ENCODE measurements around the gene SNX3.
"Not testable (repeated sequence)": the region's sequence is repeated elsewhere in the genome, so short reads cannot be mapped to it uniquely, and the experiment has no call there.

The SNX3 gene

DNA sequence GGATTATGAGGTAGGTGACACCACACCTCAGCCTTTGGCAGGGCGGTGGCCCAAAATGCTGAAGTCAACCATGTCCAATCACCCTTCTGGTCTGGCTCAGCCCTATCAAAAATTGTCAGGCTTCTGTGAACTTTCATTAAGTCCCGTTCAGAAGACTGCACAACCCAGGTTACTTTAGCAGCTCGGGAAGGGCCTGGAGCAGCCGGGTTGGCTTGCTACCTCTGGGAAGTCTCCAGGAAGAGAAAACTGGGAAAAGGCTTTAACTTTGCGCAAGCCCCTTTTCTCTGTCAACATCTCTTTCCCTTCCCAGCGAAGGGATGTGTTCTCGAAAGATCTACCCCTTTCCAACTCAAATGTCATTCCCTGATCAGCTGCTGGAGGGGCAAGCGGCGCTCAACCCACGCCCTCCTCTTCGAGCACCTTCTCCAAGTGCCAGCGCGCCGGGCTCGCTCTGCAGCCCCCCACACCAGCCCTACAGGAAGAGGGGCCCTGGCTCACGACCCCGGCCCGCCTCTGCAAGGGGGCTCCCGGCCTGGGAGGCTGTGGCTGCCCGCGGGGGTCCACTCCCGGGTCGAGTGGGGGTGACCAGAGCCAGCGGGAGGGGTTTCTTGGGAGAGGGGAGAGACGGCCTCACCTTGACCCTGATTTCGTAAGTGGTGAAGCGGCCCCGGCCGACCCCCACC, 573 bp downstream of the SNX3 start:
- DNase-seq: no peak

DNA sequence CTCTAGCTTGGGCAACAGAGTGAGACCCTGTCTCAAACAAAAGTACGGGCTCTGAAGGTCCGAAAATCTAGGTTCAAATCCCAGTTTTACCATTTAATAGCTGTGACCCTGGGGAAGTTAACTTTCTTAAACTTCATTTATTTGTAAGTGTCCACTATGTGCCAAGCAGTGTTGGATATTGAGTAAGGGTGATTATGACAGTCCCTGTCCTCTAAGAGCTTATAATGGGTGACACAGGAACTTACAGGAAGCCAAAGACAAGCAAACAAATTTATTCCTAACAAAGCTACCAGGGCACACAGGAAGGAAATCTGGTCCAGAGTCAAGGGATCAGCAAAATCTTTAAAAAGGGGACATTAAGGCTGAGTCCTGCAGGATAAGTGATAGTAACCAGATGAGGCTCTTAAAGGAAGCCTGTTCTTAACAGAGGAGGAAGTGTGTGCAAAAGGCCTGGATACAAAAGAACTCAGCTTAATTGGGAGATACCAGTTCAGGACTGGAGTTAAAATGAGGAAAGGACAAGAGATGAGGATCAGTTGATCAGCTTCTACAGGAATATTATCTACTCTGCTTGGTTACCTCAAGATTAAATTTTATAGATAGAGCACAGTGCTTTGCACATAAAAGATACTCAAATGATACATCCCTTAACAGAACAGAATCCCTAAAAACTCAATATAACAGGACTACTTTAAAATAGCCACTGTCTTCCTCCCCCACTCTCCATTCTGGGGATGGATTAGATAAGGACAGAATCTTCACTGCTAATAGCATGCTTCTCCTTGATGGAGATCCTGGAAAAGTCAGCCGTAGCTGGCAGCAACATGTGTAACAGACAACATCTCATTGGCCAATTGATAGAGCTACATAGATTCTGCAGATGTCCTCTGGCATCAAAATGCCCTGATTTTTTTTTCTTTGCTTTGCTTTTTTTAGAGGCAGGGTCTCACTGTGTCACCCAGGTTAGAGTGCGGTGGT, 6.1 kb downstream of the SNX3 start:
- DNase-seq: no peak

DNA sequence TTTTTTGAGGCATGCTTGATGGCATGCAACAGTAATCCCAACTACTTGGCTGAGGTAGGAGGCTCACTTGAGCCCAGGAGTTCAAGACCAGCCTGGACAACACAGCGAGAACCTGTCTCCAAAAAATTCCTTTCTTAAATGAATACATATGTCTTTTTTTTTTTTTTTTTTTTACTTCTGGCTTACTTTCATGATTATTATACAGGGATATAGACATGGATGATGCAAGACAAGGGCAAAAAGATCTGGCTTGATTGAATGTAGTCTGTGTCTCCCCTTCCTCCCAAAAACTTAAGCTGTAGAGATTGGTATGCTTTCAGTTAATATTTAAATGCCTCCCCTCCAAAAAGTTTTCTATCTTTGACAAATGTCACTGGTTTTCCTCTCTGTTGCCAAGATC, 7.6 kb downstream of the SNX3 start:
- DNase-seq: no peak

DNA sequence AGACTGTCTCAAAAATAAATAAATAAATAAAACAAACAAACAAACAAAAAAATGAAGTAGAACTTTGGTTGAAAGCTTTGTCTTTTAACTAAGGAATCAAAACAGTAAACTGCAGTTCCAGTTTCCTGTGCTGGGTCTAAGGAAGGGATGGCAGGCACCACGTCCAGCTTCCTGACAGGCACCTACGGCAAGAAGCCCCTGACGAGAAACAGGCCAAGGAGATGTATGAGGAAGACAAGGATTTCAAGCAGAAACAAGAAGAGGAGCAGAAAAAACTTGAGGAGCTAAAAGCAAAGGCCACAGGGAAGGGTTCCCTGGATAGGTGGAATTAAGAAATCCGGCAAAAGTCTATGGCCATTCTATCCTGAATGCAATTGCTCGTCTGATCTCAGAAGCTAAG, 8.8 kb downstream of the SNX3 start:
- no peak for DNase-seq

DNA sequence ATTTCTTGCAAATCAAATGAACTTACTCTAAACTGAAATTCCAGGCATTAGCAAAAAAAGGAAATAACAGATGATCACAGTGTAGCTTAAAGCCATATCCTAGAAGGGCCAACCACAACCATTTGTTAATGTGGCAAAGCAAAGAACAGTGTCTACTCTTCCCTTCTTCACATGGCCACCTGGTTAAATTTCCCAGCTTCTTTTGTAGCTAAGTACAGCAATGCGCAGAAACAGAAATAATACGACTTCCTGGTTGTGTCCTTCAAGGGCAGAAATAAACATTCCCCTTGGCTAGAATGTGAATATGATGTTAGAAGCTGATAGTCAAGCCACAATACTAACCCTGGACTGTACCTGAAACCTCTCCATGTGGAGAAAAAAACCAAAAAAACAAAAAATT, 9.6 kb downstream of the SNX3 start:
- DNase-seq: no peak

DNA sequence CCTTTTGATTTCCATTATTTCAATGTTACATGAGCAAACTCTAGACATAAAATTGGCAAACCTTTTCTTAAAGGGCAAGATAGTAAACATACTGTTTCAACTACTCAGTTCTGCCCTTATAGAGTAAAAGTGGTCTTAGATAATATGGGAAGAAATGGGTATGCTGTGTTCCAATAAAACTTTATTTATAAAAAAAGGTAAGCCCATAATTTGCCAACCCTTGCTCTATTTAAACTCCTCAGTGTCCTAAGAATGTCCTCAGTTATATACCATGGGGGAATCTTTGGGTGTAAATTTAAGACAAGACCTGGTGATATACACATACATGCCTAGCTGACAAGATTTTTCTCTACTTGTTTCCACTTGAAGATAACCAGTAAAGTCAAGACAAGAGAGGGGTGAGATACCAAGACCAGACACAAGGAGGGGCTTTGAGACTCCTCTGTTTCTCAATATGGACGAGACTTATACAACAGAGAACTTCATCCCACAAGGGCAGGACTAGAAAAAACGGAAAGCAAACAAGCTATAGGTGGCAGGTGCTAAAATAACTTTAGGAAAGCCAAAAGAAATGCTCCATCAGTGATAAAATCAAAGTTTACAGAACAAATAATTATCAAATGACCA, 10.5 kb downstream of the SNX3 start:
- no peak for DNase-seq

DNA sequence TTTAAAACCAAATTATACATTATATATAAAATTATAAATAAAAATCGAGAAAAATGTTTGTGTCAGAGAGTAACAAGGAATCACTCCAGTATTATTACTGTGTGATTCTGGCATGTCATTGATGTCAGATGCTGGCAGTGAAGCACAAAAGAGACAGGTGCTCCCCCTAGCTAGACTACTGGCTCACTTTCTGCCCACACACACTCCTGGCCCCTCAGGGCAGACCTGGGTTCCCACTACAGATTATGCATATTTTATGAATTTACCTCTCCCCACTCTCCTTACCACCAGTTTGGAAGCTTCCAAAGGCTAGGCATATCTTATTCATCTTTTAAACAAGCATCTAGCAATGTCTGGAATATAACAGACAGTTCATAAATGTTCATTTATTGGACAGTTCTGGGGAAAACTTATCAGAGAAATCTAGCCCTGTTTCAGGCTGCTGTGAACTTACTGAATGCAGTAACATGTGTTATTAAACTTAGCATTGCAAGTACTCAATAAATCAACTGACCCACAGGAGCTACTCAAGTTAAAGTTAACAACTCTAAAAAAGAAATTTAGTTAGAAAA, 12.8 kb downstream of the SNX3 start:
- no peak for DNase-seq

DNA sequence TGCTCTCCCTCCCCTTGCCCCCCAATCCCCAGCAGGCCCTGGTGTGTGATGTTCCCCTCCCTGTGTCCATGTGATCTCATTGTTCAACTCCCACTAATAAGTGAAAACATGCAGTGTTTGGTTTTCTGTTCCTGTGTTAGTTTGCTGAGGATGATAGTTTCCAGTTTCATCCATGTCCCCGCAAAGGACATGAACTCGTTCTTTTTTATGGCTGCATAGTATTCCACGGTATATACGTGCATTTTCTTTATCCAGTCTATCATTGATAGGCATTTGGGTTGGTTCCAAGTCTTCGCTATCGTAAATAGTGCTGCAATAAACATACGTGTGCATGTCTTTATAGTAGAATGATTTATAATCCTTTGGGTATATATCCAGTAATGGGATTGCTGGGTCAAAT, 15.7 kb downstream of the SNX3 start:
- DNase-seq: not testable (repeated sequence)

DNA sequence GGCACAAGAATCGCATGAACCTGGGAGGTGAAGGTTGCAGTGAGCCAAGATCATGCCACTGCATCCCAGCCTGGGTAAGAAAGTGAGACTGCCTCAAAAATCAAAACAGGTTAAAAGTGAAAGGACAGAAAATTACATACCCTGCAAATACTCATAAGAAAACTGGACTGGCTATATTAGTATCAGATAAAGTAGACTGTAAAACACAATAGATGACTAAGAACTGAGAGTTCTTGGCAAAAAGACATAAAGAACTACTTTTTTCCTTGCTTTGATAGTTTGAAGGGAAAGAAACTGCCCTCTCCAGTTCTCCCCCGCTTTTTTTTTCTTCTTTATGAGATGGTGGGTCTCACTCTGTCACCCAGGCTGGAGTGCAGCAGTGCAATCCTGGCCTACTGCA, 17.0 kb downstream of the SNX3 start:
- no peak for DNase-seq

DNA sequence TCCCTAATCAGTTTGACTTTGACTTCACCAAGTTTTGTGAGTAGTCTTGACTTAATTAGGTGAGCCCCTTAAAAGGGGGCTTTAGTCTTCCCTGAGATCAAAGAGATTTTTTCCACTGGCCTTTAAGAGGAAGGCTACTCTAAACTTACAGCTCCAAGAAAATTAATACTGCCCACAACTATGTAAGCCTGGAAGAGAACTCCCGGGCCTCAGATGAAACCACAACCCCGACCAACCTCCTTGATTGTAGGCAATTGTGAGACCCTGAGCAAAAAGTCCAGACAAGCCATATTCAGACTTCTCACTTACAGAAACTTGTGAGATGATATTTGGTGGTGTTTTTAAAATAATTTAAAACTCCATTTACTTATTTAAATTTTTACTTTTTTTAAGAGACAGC, 18.1 kb downstream of the SNX3 start:
- no peak for DNase-seq

DNA sequence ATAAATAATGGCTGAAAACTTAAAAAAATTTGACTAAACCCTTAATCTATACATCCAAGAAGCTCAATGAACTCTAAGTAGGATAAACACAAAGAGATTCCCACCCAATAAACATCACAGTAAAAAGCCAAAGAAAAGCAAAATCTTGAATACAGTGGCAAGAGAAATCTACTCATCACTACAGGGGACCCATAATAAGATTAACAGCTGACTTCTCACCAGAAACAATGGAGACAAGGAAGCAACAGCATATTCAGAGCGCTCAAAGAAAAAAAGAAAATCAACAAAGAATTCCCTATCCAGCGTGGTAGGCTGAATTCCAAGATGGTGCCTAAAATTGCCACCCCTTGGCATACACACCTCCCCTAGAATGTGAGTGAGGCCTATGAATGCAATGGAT, 18.6 kb downstream of the SNX3 start:
- no peak for DNase-seq

DNA sequence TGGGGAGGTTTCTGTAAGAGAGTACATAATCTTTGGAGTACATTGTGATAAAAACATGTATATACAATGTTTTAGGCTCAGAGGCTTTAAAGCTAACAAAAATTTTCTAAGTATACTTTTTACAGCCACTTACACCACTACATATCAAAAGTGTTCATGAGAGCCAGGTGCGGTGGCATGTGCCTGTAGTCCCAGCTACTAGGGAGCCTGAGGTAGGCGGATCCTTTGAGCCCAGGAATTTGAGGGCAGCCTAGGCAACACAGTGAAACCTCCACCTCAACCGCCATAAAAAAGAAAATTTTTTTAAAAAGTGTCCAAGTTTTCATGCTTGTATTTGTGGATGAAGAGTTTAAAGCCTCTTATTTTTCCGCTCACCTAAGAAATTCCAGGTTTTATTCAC, 22.5 kb downstream of the SNX3 start:
- no peak for DNase-seq

DNA sequence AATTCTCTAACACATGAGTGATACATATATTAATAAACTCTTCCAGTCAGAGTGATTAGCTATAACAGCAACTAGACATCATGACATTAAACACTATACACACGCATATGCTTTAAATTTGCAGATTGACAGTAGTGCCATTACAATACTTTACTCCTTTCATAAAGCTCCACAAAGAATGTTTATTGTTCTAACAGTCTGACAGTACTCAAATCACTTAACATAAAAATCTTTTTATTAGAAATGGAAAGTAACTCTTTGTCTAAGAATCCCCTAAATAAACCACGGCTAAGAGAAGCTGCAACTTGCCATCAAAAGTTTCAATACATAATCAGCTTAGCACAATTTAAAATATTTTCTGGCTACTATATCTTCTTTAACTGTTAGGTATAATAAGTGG, 24.0 kb downstream of the SNX3 start:
- no peak for DNase-seq

DNA sequence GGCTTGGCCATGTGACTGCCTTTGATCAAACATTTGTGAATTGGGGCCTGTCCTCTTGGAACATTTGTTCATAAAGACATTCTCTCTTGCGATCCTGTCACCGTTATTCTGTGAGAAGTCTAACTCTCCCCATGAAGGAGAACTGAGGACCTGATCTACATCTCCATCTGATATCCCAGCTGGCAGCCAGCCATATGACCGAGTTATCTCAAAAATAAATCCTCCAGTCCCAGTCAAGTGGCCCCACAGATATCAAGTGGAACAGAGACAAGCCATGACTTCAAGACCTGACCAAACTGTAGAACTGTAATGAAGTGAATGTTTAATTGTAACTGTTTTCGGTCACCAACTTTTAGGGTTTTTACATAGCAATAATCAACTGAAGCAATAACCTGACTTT, 25.7 kb downstream of the SNX3 start:
- no peak for DNase-seq

DNA sequence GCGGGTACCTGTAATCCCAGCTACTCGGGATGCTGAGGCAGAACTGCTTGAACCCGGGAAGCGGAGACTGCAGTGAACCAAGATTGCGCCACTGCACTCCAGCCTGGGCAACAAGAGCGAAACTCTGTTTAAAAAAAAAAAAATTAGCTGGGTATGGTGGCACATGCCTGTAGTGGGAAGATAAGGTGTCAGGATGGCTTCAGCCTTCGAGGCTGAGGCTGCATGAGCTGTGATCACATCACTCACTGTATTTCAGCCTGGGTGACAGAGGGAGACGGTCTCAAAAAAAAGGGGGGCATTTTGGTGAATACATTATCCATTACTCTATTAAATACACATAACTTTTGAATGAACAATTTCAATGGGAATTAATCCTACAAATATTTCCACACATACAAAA, 32.4 kb downstream of the SNX3 start:
- DNase-seq: no peak

DNA sequence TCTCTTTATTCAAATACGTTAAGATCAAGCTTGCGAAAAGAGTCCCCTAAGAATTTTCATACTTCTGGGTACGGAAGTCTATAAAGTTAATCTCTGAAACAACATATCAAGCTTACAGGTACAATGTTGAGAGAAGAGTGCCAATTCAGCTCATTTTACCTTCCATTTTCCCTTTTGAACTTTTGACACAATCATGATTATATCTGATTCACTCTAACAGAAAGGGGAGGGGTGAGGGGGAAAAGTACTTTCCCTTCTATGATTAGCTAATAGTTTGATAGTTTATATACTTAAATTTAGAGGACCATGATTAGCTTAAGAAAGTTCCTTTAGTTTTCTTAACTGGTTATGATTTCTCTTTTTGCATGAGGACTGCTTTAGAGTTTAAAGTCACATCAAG, 33.5 kb downstream of the SNX3 start:
- no peak for DNase-seq

DNA sequence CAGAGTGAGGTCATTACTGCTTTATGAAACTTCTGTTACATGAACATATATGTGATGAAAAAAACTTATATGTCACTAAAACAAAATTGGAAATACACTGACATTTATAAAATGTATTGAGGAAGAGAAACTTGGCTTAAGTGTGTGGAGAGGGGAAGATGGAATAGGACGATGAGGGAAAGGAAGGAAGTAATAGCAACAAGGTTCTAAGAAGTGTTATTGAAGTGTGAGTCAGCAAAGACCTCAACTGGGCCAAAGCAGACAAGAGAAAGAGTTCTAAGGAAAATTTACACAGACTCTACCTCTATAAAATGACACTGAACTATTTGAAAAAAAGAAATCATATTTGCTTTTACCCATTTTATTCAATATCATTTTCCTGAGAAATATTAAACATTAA, 38.3 kb downstream of the SNX3 start:
- no peak for DNase-seq

DNA sequence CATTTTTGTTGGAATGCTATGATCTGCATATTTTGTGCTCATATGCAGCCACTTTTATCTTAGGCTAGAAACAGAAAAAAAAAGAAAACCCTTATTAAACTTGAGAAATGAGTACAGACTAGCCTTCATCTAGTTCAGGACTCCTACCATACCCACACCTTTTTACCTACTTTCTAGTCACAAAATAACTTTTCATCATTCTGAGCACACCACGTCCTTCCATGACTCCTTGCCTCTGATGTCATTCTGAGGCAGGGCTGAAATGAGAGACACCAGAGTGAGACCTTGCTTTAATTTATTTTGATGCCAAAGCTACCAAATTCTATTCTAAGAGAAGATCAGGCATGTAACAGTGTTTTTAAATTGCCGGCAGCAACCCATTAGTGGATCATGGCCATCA, 38.8 kb downstream of the SNX3 start:
- DNase-seq: no peak

DNA sequence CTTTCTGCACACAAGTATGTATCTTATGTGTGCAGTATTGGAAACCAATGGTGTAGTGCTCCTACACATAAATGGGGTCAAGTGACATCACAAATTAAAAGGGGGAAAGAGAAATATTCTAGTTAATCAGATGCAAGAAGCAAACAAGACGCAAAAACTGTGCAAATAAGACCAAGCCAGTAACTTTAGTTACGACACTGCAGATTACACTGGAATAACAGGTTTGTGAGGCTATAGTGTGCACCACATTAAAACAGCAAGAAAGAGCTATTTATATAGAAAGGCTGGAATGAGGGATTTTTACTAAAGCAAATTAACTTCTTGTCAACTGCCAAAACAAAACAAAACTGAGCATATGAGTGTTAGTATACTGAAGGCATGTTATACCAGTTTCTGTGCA, 49.2 kb downstream of the SNX3 start:
- DNase-seq: no peak

DNA sequence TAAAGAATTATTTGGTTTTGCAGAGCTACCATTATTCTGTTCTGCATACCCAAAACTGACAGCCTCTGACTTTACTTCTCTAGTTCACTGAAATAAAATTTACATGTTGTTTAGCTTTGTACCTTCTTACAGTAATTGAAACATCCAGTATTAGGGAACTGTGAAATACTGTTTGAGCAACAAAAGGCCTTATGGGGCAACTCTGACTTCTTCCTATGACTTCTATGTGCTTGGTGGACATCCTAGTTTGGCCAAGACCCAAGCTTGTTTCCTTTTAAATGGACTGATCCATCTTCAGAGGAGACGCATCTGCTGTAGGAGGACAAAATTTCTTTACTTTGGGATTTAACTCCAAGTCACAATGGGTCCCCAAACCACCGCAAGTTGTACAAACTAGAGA, 50.3 kb downstream of the SNX3 start:
- no peak for DNase-seq

DNA sequence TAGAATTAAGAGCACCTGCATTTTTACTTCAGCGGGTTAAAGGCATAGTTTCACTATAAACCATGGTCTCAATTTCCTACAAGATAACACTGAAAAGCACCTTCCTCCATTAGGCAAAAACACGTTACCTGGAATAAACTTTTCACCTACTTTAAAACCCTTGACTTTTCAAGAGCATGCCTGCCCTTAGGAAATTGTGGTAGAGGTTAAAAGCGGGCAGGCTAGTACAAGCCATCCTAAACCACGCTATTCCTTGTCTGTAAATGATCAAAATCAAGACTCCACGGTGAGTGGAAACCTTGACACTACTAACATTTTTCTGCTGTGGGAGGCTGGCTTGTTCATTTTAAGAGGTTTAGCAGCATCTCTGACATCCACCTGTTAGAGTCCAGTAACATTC, 51.1 kb downstream of the SNX3 start:
- no peak for DNase-seq

DNA sequence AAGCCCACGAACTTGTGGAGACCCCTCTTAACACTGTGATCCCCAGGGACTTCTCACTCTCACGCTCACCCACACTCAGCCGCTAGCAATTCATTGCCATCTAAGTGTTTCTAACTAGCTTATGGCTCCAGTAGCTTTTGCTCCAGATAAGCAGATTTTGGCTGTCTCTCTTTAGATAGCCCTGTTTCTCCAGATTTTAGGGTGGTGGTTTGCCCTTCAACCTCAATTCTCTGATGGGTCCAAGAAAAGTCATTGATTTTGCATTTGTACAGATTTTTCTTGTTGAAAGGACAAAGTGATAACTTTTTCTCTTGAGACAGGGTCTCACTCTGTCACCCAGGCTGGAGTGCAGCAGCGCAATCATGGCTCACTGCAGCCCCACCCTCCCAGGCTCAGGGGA, 53.8 kb downstream of the SNX3 start:
- DNase-seq: no peak
